Measurements from ENCODE around the gene CCK.

- TF ChIP-seq POLR2A (IDR thresholded peaks at IDR 0.05) (no peak), POLR2AphosphoS5 (IDR thresholded peaks at IDR 0.05) (no peak), EP300 (IDR thresholded peaks at IDR 0.05) (no peak), CTCF (IDR thresholded peaks at IDR 0.05) (no peak)
These were observed 8.3 kb upstream of the CCK start for GRCh38 chr3:42274266-42274665.

All from stomach (tissue), 4 donors.